VCaP (cell line): Measurements from ENCODE around the gene TTC13.
A peak's percentile ranks its signal among the peaks of the same experiment; 100 is the strongest.
"Not testable (repeated sequence)": the region's sequence is repeated elsewhere in the genome, so short reads cannot be mapped to it uniquely, and the experiment has no call there.

Source experiments
- H3K27ac ChIP-seq: fragments of 450-650 bp; 2 replicates; pipeline ENCODE4 v1.5.1; 2017
- CTCF ChIP-seq: fragments of 450-650 bp; conservative IDR thresholded peaks from 2 replicates; pipeline ENCODE4 v1.5.1; 2017; ENCODE audit warnings: mild to moderate bottlenecking, moderate library complexity

Gene TTC13

GRCh38 chr1:230978491-230979388 lies at the start of gene TTC13, which contains the start of gene ARV1:
Gene TTC13 (minus strand): TSS chr1:230978861. CDS start chr1:230978830, 31 bp downstream.
Gene ARV1 (plus strand): TSS chr1:230979094. CDS start chr1:230979106, 12 bp downstream.
- TF ChIP-seq CTCF: peak; percentile 79
- peak within 1 kb of the TSS; percentile 82 for H3K27ac ChIP-seq

GRCh38 chr1:231027971-231028370 lies 49.3 kb upstream of the TTC13 start:
- no peak overlapping the region for H3K27ac ChIP-seq
- no peak for TF ChIP-seq CTCF

GRCh38 chr1:231027136-231027925 lies 48.7 kb upstream of the TTC13 start:
- no peak for TF ChIP-seq CTCF

GRCh38 chr1:231026576-231026975 lies 47.9 kb upstream of the TTC13 start:
- H3K27ac ChIP-seq: no peak overlapping the region
- no peak for TF ChIP-seq CTCF

More at GRCh38 chr1:231027136-231027925, 48.7 kb upstream of the TTC13 start:
- no peak overlapping the region for H3K27ac ChIP-seq

GRCh38 chr1:231023150-231023549 lies 44.5 kb upstream of the TTC13 start:
- no peak for TF ChIP-seq CTCF

GRCh38 chr1:231022543-231022942 lies 43.9 kb upstream of the TTC13 start:
- not testable (repeated sequence) for H3K27ac ChIP-seq

More at GRCh38 chr1:231023150-231023549, 44.5 kb upstream of the TTC13 start:
- no peak overlapping the region for H3K27ac ChIP-seq

GRCh38 chr1:231021540-231022031 lies 42.9 kb upstream of the TTC13 start:
- no peak overlapping the region for H3K27ac ChIP-seq
- TF ChIP-seq CTCF: no peak
